ENCODE results near the gene UBIAD1.
"Not testable (repeated sequence)": the region's sequence is repeated elsewhere in the genome, so short reads cannot be mapped to it uniquely, and the experiment has no call there.

UBIAD1 gene, protein sequence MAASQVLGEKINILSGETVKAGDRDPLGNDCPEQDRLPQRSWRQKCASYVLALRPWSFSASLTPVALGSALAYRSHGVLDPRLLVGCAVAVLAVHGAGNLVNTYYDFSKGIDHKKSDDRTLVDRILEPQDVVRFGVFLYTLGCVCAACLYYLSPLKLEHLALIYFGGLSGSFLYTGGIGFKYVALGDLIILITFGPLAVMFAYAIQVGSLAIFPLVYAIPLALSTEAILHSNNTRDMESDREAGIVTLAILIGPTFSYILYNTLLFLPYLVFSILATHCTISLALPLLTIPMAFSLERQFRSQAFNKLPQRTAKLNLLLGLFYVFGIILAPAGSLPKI

DNA sequence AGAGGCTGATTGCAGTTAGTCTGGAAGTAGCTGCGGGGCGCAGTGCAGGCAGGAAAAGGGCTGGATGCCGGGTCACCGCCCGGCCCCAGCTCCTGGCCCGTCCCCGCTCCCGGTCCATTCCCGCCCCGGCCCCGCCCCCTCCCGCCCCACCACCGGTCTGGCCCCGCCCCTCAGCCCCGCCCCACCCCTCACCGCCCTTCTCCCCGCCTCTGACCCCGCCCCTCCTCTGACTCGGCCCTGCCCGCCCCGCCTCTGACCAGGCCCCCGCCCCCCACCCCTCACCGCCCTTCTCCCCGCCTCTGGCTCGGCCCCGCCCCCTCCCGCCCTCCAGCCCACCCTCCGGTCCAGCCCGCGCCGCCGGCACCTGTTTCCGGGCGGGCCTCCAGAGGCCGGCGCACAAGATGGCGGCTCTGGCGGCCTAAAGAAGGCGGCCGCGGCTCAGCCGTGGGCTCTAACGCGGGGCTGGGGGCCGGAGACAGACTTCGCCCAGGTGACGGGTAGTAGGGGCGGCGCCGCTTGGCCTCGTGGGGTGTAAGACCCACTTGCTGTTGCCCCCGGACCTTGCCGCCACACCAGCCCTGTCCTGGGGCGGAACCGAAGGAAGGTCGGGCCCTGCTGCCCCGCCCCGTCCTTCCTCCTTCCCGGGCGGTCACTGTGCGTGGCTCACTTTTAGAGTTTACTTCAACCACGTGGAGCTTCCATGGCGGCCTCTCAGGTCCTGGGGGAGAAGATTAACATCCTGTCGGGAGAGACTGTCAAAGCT lies at the start of gene UBIAD1:
UBIAD1 (plus strand) TSS at position 367 of the 763 bp plus-strand sequence; CDS start at position 701, 334 bp downstream.
- peak; percentile 79 for DNase-seq

DNA sequence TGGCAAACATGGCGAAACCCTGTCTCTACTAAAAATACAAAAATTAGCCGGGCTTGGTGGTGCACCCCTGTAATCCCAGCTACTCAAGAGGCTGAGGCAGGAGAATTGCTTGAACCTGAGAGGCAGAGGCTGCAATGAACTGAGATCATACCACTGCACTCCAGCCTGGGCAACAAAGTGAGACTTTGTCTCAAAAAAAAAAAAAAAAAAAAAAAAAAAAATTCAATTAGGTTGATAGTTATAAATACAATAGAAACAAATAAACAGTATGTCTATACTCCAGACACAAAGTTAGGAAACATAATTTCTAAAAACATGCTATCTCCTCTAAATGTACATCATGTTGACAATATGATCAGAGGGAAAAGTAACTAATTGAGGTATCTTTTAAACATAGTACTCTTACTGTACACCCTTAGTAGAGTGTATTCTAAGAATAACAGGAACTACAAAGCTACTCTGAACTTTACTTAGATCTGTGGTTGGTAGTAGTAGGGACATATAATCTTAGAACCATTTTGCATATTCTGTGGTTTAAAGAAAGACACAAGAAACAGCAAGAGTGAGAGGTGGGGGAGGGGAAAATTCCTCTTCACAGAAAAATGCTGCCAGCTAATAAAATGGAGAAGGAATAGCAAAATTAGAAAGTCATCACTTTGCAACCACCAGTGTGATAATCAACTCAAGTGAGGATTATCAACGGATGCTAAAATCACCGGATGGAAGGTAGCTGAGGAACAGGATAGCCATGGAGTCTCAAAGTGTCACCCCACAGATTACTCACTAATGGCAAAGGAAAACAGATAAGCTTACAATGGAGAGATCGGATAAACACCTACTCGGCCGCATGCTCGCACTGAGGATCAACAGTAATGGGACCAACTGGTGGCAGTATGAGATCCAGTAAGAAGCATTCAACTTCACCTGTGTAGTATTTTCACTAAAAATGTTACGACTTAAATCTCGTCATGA lies 45.6 kb upstream of the UBIAD1 start:
- no peak for DNase-seq

DNA sequence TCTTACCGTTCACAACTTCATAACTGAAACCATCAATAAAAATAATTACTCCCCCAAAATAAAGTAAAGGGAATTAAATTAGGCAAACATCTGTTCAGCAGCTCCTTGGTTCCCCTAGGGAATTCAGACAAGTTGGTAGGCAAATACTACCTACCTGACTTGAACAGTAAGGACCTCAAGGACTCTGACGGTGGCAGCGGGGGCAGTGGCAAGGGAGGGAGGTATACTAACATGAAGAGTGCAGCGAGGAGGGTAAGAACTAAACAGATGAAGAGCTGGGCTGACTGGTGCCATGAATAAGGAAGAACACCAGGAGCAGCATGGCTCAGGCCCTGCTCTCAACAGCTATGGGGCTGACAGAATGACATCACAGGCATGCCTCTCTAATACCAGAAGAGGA lies 43.8 kb upstream of the UBIAD1 start:
- DNase-seq: no peak

DNA sequence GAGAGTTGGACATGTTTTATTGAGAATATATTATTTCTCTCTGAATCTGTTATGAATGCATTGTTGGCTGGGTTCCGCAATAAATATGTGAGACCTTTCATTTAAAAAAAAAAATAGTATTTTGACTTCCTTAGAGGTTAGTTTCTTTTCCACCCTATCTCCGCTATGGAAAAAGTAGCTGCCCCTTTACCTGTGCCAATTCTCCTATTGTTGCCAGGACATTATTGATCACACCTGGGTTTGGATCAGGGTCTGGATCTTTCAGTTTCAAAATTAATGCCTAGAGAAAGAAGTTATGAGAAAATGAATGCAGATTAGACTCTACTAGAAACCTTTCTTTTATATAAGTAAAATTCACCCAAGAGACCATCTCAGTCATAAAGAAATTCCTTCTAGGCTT lies 39.8 kb upstream of the UBIAD1 start:
- no peak for DNase-seq

DNA sequence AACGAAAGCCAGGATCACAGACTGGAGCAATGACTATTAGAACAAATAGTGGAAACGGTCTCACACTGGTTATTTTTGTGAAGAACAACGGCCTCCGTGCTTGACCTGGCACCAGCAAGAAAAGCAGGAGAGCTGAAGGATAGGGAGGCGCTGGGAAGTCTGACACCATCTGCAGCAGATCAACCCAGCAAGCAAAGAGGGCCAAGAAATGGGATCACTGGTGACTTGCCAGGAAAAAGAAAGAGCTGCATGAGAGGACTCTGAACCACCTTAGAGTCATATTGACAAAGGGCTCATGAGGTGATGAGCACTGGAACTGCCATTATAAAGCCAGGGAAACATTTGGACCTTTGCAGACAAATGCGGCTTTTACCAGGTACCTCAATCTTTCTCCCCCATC lies 35.6 kb upstream of the UBIAD1 start:
- DNase-seq: no peak

DNA sequence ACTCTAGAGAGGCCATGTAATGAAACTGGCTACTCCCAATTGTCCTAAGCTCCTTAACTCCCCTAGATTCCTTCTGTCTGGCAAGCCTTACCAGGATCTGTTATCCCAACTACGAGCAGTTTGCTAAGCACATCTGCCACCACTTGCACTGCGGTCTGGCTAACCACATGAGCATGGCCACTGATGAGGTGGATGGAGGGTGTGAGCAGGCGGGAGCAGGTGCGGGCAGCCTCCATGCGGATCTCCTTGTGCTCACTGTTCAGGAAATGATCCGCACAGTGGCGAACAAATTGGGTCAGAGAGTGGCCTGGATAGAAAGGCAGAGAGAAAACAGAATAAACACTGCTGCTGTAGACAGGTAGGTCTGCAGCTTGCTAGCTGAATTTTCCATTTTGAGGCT lies 34.7 kb upstream of the UBIAD1 start:
- DNase-seq: no peak

DNA sequence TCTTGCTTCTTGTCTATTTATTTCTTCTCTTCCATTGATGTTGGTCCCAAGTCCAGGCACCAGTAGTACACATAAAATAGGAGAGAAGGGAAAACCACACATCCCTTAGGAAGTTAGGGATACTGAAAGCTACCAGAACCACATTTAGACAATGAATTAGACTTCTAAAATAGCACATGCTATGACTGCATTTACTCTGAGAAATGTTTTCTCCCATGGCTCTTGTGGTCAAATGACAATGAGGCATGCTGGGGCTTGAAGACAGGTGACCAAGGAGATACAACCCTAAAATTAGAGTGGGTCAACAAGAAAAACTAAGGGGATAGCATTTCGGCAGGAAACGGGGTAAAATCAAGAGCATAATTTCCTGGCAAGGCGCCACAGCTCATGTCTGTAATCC lies 27.8 kb upstream of the UBIAD1 start:
- no peak for DNase-seq

DNA sequence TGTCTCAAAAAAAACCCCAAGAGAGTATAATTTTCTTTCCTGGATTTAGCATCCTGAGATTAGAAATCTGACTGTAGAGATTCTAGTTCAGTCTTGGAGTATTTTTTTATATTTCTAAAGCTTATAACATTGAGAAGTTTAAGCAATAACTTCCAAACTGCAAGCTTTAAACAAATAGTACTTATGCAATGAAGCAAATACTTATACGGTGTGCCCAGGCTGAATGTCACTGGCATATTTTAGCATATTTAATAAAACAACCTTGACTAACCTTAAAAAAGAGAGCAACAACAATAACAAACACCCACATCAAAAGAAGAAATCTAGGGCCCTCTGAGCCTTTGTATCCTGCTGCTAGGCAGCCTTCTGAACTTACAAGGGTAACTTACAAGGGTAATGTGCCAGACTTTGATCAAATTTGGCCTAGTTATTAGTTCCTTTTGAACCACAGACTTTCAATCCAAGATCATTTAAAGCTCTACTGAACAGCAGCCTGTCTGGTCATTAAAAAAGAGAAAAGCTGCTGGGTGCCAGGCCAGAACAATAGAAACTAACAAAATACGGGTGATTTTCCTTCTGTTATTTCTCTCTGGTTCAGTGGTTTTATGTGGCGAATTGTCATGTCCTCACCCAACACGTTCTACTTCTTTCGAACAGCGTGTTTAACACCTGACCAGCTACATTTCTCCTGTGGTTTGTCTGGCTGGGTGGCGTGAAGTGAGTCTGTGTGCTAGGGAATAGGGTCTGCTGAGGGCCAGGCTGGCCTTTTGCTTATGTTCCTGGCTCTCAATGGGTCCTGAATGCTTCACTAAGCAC lies 26.9 kb upstream of the UBIAD1 start:
- peak; percentile 14 for DNase-seq

DNA sequence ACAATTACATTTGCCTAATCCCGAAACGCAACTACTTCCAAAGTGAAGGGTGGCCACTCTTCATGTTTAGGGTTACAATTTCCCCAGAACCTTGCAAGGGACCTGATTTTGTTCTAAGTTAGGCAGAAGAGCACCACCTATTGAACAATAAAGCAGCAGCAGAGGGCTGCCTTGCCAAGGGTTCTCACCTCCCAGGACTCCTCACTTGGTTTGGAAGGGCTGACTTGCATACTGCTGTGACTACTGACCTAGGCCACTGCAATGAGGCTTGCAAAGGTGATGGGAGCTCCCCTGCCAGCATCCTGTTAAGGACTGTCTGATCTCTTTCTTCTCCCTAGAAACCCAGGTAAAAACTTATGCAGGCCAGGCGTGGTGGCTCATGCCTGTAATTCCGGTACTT lies 24.8 kb upstream of the UBIAD1 start:
- no peak for DNase-seq

DNA sequence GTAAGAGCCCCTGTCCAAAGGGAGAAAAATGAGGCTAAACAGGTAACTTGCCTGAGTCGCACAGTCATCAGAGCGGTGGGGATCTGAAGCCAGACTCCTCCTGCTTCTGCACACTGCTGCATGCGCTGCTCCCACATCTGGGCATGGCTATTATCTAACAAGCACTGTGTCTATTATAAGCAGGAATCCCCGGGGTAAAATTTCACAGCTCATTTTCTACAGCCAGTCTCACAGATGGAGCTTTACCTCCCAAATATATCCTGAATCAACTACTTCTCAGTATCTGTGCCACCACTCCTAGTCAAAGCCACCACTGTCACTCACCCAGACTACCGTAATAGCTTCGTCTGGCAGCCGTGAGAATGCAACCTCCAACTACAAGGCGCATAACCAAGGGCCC lies 20.5 kb upstream of the UBIAD1 start:
- no peak for DNase-seq

DNA sequence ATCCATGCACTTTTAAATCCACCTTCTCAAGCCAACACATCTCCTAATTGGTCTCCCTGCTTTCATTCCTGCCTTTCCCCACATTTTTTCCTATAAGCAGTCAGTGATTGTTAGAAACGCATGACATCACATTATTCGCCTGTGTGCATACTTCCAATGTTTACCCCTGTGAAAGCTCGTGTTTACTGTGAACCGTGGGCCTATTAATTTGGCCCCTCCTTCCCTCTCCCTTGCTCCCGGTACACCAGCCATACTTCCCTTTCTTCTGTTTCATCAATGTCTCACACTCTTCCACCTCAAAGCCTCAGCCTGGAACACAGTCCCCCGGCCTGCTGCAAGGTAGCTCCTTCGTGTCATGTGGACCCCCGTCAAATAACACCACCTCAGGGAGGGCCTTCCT lies 19.8 kb upstream of the UBIAD1 start:
- no peak for DNase-seq

DNA sequence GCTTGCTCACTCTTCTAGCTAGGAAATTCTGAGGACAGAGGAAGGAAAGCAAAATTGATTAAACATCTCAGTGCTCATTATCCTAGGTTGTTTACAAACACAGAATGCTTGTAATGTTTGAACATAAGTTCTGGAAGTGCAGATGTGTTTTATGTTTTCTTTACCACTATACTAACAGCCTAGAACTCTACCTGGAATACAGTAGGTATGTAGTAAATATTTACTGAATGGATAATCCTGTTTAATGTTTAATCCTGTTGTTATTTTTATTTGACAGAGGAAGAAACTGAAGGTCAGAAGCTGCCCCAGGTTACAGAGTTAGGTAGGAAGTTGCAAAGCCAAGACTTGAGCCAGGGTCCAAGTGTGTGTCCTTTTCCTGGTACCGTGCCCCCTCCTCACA lies 16.7 kb upstream of the UBIAD1 start:
- no peak for DNase-seq

DNA sequence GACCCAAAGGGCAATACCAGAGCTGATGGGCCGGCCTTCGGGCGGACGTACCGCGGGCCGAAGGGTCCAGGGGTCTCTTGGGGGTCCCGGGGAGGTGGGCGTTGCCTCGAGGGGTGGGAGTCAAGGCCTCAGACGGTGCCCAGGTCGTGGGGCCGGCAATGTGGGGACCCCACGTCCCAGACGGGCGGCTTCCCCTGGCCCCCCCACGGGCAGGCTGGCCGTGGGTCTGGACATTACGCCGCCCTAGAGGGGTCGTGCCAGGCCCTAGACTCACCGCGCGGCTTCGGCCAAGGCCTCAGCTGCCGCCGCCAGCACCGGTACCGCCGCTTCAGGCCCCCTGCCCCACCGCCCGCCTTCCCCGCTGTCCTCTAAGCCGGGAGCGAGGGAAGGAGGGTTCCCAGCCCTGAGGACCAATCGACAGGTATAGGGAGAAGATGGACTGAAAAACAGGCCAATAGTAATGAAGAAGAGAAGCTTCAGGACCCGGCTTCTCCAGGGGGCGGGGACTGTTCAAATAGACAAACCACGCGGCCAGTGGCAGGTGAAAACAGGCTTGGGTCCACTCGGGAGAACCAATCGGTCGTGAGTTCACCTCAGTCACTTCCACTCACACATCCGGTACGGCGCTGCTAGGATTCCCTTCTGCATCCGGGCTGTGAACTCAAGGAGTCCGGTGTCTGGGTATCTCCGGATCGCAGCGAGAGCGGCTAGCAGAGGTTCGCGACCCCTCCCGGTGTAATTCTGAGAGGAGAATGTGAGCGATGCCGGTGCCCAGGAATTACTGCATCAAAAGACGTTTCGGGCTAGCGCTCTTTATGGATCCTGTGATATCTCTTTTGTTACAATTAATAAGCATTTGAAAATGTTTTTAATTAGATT lies 10.6 kb upstream of the UBIAD1 start, which contains the start of gene MTOR:
MTOR (minus strand) TSS at position 381 of the 879 bp plus-strand sequence. CDS start 3,142 bp downstream, outside the sequence.
- peak; percentile 100 for DNase-seq

DNA sequence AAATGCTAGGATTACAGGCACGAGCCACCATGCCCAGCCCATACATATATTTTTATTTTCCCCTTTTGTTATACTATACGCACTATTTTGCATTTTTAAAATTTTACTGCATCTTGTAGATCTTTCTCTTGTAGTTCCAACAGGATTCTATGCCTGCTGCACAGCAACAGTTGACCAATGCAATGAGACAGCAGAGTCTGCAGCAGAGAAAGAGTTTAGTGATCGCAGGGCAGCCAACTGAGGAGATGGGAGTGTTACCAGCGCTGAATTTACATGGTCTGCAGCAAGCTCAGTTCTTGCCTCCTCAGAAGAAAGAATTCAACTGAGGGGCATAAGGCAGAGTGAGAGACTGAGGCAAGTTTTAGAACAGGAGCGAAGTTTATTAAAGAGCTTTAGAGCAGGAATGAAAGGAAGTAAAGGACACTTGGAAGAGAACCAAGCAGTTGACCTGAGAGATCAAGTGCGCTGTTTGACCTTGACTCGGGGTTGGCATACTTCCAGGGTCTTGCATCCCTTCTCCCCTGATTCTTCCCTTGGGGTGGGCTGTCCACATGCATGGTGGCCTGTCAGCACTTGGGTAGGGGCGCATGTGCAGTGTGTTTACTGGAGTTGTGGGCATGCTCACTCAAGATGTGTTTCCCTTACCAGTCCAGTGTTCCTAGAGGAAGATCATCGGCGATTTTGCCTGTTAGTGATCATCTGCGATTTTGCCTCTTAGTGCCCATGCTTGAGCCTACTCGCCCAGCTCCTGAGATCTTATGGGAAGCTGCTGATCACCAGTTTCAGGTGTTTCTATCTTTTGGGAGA lies 6.5 kb upstream of the UBIAD1 start:
- DNase-seq: no peak

DNA sequence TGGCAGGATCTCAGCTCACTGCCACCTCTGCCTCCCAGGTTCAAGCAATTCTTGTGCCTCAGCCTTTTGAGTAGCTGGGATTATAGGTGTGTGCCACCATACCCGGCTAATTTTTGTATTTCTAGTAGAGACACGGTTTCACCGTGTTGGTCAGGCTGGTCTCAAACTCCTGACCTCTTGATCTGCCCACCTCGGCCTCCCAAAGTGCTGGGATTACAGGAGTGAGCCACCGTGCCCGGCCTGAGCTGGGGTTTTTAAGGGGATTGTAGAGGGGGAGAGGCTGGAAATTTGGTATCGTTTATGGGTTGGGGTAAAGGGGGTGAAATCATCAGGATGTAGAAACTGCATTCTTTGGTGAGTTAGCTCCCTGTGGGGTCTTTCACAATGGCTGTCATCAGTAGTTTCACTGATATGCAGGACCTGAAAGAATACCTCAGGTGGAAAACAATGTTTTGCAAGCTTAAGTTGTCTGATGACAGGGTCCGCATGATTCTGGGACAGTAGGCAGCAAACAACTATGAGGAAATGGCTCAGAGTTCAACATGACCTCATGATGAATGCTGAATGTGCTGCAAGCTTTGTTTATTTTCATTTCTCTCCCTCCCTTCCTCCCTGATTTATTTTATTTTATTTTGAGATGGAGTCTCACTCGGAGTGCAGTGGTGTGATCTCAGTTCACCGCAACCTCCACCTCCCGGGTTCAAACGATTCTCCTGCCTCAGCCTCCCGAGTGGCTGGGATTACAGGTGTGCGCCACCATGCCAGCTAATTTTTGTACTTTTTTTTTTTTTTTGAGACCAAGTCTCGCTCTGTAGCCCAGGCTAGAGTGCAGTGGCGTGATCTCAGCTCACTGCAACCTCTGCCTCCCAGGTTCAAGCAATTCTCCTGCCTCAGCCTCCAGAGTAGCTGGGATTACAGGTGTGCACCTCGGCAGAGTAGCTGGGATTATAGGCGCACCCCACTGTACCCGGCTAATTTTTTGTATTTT lies 5.4 kb upstream of the UBIAD1 start:
- not testable (repeated sequence) for DNase-seq

DNA sequence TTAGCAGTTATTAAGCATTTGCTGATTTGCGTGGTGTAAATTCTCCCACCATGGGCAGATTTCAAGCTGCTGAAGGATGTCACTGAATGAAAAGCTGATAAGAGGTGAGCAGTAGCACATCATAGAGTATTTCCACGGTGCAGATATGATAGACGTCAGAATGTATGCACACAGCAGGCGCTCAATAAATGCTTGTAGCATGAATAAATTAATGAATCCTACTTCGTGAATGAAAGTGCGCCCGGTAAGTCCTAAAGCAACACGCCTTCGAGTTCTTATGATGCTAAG lies 510 bp upstream of the UBIAD1 start:
- DNase-seq: no peak

DNA sequence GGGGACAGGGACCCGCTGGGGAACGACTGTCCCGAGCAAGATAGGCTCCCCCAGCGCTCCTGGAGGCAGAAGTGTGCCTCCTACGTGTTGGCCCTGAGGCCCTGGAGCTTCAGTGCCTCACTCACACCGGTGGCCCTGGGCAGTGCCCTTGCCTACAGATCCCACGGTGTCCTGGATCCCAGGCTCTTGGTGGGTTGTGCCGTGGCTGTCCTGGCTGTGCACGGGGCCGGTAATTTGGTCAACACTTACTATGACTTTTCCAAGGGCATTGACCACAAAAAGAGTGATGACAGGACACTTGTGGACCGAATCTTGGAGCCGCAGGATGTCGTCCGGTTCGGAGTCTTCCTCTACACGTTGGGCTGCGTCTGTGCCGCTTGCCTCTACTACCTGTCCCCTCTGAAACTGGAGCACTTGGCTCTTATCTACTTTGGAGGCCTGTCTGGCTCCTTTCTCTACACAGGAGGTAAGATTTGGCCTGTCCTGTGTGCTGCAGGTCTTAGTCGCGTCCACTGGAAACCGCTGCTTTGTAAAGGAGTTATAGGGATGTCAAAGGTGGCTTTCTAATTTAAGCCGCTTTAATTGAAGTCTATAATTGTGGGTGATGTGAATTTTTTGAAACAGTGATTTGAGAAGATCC lies 717 bp downstream of the UBIAD1 start:
- no peak for DNase-seq

DNA sequence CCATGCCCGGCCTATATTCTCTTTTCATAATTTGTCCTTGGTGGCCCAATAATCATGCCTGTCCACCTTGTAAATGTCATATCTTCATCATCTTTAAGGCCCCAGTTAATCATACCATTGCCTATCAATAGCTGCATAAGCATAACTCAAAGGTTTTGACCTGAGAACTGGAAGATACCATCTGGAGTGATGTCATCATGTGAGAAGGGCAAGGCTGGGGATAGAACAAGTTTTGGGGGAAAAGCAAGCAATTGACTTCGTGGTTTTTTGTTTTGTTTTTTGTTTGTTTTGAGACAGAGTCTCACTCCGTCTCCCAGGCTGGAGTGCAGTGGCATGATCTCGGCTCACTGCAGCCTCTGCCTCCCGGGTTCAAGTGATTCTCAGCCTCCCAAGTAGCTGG lies 6.2 kb downstream of the UBIAD1 start:
- no peak for DNase-seq

DNA sequence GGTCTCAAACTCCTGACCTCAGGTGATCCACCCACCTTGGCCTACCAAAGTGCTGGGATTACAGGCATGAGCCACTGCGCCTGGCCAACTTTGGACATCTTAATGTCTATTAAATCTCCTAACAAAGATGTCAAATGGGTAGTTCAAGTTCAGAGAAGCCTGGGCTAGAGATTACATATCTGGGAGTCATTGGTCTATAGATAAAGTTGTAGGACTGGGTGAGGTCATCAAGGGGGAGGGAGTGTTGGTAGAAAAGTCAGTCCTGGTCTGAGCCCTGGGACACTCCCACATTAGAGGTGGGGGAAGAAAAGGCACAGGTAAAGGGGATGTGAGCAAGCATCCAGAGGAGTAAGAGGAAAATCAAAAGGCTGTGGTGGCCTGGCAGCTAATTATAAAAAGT lies 6.6 kb downstream of the UBIAD1 start:
- DNase-seq: no peak

Measured in DMS153 (cell line).